IPS-NIHi7 (cell line): ENCODE results near the gene VENTX.
"Not testable (repeated sequence)": the region's sequence is repeated elsewhere in the genome, so short reads cannot be mapped to it uniquely, and the experiment has no call there.

Experiments used
- DNase-seq: peaks from one replicate; pipeline ENCODE4 v3.0.0; 2012; ENCODE audit warnings: mixed read lengths; ENCODE audit errors: extremely low spot score

The VENTX gene

GRCh38 chr10:133254421-133255120, 16.9 kb downstream of the VENTX start:
- no peak for DNase-seq

DNA sequence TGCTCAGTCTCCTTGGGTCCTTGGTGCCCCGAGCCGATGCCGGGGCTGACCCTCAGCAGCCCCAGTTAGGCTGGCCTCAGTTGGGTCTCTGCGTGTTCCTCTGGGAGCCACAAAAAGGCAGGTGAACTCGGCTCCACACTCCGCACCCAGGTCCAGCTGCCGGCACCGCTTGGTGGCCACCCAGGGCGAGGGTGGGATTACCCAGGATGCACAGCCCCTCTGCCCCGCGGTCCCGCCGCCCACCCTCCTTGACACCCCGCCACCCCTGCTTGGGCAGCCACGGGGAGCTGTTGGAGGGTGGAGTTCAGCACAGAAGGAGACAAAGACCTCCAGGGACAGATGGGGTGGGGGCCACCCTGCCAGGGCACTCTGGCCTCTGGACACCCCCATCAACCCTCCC, 17.7 kb downstream of the VENTX start:
- no peak for DNase-seq

DNA sequence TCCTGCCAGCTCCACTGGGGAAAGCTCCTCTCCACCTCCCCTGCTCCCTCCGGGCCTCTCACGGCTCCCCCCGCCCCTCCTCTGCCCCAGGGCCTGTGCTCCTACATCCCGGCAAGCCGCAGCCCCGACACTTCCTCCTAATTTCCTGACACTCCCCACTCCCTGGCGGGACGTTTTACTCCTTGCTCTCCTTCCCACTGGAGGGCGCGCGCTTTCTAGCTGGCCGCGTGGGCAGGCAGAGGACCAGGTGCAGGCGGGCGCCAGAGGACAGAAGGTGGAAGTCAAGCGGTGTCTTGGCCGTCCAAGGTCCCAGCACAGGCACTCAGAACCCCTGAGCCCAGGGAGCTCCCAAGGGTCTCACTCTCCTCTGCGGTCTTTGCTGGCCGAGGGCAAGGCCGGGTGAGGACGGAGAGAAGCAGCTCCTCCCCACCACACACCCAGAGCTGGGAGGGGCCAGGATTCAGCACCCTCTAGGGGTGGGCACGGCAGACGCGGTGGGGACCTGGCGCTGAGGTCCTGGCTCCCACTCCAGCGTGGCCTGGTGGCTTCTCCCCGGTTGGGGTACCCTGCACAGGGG, 19.9 kb downstream of the VENTX start:
- DNase-seq, result peak; percentile 74

DNA sequence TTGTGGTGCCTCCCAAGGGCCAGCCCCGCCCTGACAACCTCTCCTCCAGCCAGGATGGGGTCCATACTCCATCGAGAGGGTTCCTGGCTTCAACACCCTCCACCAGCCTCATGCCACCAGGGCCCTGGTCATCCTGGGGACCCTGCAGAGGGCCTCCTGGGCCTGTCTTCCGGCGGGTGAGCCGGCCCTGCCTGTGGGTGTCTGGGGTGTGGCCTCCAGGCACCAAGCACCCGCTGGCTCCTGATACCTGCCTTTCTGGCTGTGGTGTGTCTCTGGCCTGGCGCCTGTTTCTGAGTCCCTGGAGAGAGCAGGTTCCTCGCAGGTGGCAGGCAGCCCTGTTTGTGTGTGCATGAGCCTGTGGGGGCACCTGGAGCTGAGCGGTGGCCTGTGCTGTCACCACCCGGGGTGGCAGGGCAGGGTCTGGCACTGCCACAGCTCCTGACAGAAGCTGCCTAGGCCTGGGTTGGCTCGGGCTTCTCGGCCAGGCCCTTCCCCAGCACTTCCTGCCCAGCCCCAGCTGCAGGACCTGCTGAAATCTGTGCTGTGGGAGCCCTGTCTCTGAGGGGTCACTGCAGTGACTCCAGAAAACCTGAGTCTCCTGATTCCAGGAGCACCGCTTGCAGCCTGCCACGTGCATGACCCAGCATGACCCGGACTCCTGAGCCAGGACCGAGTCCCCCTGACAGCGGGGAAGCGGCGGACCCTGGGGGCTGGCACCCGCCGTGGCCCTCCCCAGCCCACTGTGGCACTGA, 20.6 kb downstream of the VENTX start:
- DNase-seq, result no peak

GRCh38 chr10:133258818-133259601, 21.4 kb downstream of the VENTX start:
- DNase-seq, result no peak

- no peak for DNase-seq
Observed at GRCh38 chr10:133259602-133259989, 21.9 kb downstream of the VENTX start.

GRCh38 chr10:133260895-133261725, 23.5 kb downstream of the VENTX start:
- DNase-seq, result no peak

DNA sequence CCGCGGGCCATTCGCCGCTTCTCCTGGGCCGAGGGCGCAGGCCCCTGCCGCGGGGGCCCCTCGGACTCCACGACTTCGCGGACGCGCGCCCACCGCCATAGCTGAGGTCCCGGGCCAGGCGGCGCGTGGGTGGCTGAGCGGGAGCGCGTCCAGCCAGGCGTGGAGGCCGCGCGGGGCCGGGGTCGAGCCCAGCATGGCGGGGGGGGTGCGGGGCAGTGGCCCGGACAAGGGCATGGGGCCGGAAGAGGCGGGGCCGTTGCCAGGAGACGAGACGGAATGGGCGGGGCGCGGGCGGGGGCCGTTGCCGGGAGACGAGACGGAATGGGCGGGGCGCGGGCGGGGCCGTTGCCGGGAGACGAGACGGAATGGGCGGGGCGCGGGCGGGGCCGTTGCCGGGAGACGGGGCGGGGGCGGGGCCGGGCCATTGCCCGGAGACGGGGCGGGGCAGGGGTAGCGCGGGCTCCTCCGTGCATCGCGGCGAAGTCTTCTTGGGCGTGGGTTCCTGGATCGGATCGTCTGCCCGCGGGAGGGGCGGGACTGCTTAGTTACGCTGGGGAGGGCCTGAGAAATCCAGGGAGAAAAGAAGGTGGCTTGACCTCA, 24.2 kb downstream of the VENTX start:
- peak; percentile 90 for DNase-seq

DNA sequence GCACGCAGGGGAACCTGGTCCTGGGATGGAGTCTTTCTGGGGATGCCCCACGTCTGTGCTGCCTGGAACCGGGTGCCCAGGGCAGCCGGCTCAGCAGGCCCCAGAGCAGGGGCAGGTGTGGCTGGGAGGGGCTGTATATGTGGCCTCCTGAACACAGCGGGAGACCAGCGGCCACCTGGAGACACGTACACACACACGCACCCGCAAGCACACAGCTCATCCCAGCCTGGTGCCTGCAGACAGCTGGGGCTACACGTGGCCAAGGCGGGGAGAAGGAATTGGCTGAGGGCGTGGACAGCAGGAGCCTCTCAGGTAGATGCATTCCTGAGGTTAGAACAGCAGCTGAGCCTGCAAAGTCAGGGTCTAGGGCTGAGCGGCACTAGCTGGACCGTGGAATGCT, 25.0 kb downstream of the VENTX start:
- DNase-seq, result no peak

- no peak for DNase-seq
Observed at GRCh38 chr10:133263674-133264073, 26.0 kb downstream of the VENTX start.

DNA sequence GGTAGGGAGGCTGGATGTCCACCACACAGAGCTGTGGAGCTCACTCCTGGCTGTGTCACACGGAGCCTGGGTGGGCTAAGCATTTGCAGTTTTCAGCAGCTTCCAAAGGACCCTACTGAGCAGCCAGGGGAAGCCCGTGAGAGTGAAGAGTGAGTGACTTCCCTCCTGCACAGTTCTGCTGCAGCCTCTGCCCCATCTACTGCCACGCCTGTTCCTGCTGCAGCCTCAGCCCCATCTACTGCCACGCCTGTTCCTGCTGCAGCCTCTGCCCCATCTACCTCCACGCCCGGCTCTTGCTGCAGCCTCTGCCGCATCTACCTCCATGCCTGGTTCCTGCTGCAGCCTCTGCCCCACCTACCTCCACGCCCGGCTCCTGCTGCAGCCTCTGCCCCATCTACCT, 26.8 kb downstream of the VENTX start:
- no peak for DNase-seq

DNA sequence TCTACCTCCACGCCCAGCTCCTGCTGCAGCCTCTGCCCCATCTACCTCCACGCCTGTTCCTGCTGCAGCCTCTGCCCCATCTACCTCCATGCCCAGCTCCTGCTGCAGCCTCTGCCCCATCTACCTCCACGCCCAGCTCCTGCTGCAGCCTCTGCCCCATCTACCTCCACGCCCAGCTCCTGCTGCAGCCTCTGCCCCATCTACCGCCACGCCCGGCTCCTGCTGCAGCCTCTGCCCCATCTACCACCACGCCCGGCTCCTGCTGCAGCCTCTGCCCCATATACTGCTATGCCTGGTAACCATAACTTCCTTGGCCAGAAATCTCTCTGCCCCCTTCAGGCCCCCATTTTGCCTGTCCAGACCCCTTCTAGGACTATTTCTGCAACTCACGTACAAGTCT, 27.4 kb downstream of the VENTX start:
- DNase-seq, result not testable (repeated sequence)

- DNase-seq, result no peak
Observed at GRCh38 chr10:133266056-133266795, 28.6 kb downstream of the VENTX start.

DNA sequence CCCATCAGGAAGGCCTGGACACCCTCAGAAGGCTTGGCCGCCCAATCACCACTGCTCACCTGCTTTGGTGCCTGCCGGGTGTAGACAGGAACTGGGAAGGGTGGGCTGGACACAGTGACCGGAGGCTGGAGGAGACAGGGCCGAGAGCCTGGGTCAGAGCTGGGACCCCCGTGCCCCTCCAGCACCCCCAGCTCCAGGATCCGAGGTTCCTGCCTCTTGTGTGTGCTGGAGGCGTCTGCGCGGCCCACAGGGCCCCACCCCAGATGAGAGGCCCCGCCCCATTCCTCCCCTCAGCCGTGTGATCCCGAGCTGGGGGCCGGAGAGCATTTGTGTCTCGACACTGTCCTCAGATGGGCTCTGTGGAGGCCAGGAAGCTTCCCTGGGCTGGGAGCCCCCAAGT, 29.6 kb downstream of the VENTX start:
- DNase-seq, result no peak

GRCh38 chr10:133267829-133268228, 30.2 kb downstream of the VENTX start:
- DNase-seq, result no peak

DNA sequence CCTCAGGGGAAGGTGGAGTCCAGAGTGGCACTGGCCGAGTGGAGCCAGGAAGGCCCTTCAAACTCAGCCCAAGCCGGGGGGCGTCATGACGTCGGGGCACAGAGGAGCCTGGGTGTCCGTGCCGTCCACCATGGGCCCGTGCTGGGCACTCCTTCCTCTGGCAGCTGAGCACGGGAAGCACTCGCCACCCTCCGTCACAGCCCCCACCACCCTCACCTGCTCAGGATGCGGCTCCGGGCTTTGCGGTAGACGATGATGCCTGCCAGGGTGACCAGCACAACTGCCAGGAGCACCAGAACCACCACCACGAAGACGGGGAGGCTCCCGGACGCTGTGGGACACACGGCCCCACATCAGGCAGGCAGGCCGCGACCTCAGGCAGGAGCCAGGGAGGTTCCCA, 30.9 kb downstream of the VENTX start:
- no peak for DNase-seq

GRCh38 chr10:133269367-133269766, 31.7 kb downstream of the VENTX start:
- DNase-seq, result no peak

DNA sequence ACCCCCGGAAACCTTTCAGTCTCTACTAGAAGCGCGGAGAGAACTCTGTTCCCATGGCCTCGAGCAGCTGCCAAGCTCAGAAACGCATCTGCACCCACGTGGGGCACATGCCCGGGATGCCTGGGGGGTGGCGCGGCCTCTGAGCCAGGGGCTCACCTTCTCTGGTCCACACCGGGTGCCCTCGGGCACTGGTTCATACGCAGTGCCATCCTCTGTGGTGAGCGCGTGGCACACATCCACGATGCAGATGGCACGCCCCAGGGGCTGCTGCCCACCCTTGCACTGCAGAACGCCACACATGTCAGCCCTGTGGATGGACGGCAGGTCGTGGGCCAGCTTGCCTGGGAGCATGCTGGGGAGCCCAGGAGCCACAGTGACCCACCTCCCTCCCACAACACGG, 32.5 kb downstream of the VENTX start:
- no peak for DNase-seq

DNA sequence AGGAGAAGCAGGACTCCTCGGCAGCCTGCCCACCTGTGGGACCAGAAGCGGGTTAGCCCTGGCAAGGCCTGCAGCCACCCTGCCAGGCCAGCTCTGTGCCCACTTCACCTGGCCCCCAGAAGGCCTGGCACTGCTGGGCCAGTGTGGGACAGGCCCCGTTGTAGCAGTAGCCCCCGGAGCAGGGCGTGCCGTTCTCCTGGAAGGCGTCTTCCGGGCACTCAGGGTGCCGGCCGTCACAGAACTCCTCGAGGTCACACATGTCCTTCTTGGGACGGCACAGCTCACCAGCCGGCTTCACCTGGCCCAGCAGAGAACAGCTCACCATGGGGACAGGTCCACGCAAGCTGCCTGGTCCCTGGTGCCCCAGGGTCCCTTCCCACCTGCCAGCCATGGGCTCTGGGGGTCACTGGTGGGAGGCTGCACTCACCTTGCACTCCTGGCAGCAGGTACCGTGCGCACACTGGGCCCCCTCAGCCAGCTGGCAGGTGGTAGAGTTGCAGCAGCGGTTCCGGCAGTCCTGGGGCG, 33.2 kb downstream of the VENTX start:
- no peak for DNase-seq
